NCI-H2227 (cell line): Measurements from ENCODE around the gene CCNY.

Experiments
- DNase-seq: peaks from one replicate; lab custom pipeline; 2025; ENCODE audit not compliant: unreplicated experiment; lab: John Stamatoyannopoulos, UW

The CCNY gene

GRCh38 chr10:35379226-35380137 is 43.2 kb downstream of the CCNY start:
- peak; percentile 1 for DNase-seq

- DNase-seq, result no peak
Observed at GRCh38 chr10:35382096-35382495, 45.8 kb downstream of the CCNY start.

GRCh38 chr10:35384265-35384868 is 48.1 kb downstream of the CCNY start:
- no peak for DNase-seq

- DNase-seq, result peak; percentile 33
Observed at GRCh38 chr10:35386594-35387174, 50.4 kb downstream of the CCNY start.

GRCh38 chr10:35387768-35388167 is 51.5 kb downstream of the CCNY start:
- DNase-seq, result no peak

GRCh38 chr10:35388197-35388596 is 51.9 kb downstream of the CCNY start:
- no peak for DNase-seq

GRCh38 chr10:35388682-35389081 is 52.4 kb downstream of the CCNY start:
- no peak for DNase-seq

- no peak for DNase-seq
Observed at GRCh38 chr10:35390161-35390840, 54.0 kb downstream of the CCNY start.

GRCh38 chr10:35390843-35391152 is 54.5 kb downstream of the CCNY start:
- DNase-seq, result no peak

- no peak for DNase-seq
Observed at GRCh38 chr10:35391153-35391953, 55.0 kb downstream of the CCNY start.

- no peak for DNase-seq
Observed at GRCh38 chr10:35391954-35392262, 55.6 kb downstream of the CCNY start.

- DNase-seq, result no peak
Observed at GRCh38 chr10:35392482-35393228, 56.3 kb downstream of the CCNY start.

GRCh38 chr10:35394411-35394851 is 58.1 kb downstream of the CCNY start:
- DNase-seq, result no peak

- no peak for DNase-seq
Observed at GRCh38 chr10:35394934-35395333, 58.6 kb downstream of the CCNY start.

GRCh38 chr10:35396560-35397434 is 60.5 kb downstream of the CCNY start:
- no peak for DNase-seq

- no peak for DNase-seq
Observed at GRCh38 chr10:35397953-35398352, 61.6 kb downstream of the CCNY start.

- DNase-seq, result no peak
Observed at GRCh38 chr10:35398355-35398754, 62.0 kb downstream of the CCNY start.

- no peak for DNase-seq
Observed at GRCh38 chr10:35398908-35399307, 62.6 kb downstream of the CCNY start.

GRCh38 chr10:35399414-35400009 is 63.2 kb downstream of the CCNY start:
- no peak for DNase-seq
